Measurements from ENCODE around the gene DMD. TPM values are rescaled to one million over a fixed set of nuclear protein-coding genes. Genes with fewer than 3 reads are reported as not detected.

Gene DMD
- total RNA-seq, 2 experiments from 2014 or later, result 0.20 to 0.47 TPM

GRCh38 chrX:31570658-31571057 lies 1640.7 kb downstream of the DMD start:
- Mint-ChIP-seq H3K36me3 (ENCODE audit: low read depth) (no peaks in the 10 kb centered on the region), H3K9me3 (no peaks in the 10 kb centered on the region), H3K4me3 (no peak overlapping the region), H3K27ac (no peak overlapping the region), H3K4me1 (ENCODE audit: low read depth) (no peaks in the 10 kb centered on the region), H3K27me3 (no peaks in the 10 kb centered on the region)
- DNase-seq (no peak), ATAC-seq (ENCODE audit: poor library complexity) (no peak)
- no peaks in the 10 kb centered on the region for H3K36me3 ChIP-seq (ENCODE audit: insufficient read depth, low read length)
- TF ChIP-seq CTCF (IDR thresholded peaks at IDR 0.05), result no peak
- H3K4me1 ChIP-seq (ENCODE audit: insufficient read depth, low read length), result no peaks in the 10 kb centered on the region
- H3K4me3 ChIP-seq (ENCODE audit: low read length), result no peak overlapping the region
- intact Hi-C loops (cut with DNase I, micrococcal nuclease), result no loop called here
- ChIA-PET CTCF (no interaction called here), POLR2A (no interaction called here)
- H3K27ac ChIP-seq (ENCODE audit: low read depth in 1 of 2, low read length in 2 of 2), result no peak overlapping the region
- no peaks in the 10 kb centered on the region for H3K27me3 ChIP-seq (ENCODE audit: control insufficient read depth in 1 of 2, insufficient read depth in 2 of 2, low read length in 2 of 2)
- H3K9me3 ChIP-seq (ENCODE audit: control insufficient read depth in 1 of 2, insufficient read depth in 1 of 2, low read length in 2 of 2), result no peaks in the 10 kb centered on the region

- no peak for ATAC-seq (ENCODE audit: poor library complexity)
- Histone ChIP-seq H3K4me1 (ENCODE audit: insufficient read depth, low read length) (no peaks in the 10 kb centered on the region), H3K9me3 (ENCODE audit: control insufficient read depth in 1 of 2, insufficient read depth in 1 of 2, low read length in 2 of 2) (no peaks in the 10 kb centered on the region), H3K36me3 (ENCODE audit: insufficient read depth, low read length) (no peaks in the 10 kb centered on the region), H3K27me3 (ENCODE audit: control insufficient read depth in 1 of 2, insufficient read depth in 2 of 2, low read length in 2 of 2) (no peaks in the 10 kb centered on the region), H3K4me3 (ENCODE audit: low read length) (no peak overlapping the region), H3K27ac (ENCODE audit: low read depth in 1 of 2, low read length in 2 of 2) (no peak overlapping the region)
- DNase-seq, result no peak
- CTCF ChIA-PET, result no interaction called here
- POLR2A ChIA-PET, result no interaction called here
- Mint-ChIP-seq H3K4me1 (ENCODE audit: low read depth) (no peaks in the 10 kb centered on the region), H3K4me3 (no peak overlapping the region), H3K27me3 (no peaks in the 10 kb centered on the region), H3K27ac (no peak overlapping the region), H3K9me3 (no peaks in the 10 kb centered on the region), H3K36me3 (ENCODE audit: low read depth) (no peaks in the 10 kb centered on the region)
- no peak for TF ChIP-seq CTCF (IDR thresholded peaks at IDR 0.05)
- intact Hi-C loops (cut with DNase I, micrococcal nuclease), result loop anchor here in 1 of 2 experiments (10.0 kb wide), 1 partner anchor 59 kb away; no protein-coding TSS in a partner anchor
Observed at GRCh38 chrX:31563792-31564191, 1647.6 kb downstream of the DMD start.

- Histone ChIP-seq H3K27me3 (ENCODE audit: control insufficient read depth in 1 of 2, insufficient read depth in 2 of 2, low read length in 2 of 2) (no peaks in the 10 kb centered on the region), H3K9me3 (ENCODE audit: control insufficient read depth in 1 of 2, insufficient read depth in 1 of 2, low read length in 2 of 2) (no peaks in the 10 kb centered on the region), H3K36me3 (ENCODE audit: insufficient read depth, low read length) (no peaks in the 10 kb centered on the region), H3K4me1 (ENCODE audit: insufficient read depth, low read length) (no peaks in the 10 kb centered on the region), H3K4me3 (ENCODE audit: low read length) (no peak overlapping the region), H3K27ac (ENCODE audit: low read depth in 1 of 2, low read length in 2 of 2) (no peak overlapping the region)
- H3K36me3 Mint-ChIP-seq (ENCODE audit: low read depth), result no peaks in the 10 kb centered on the region
- DNase-seq, result no peak
- no peak for ATAC-seq (ENCODE audit: poor library complexity)
- H3K27me3 Mint-ChIP-seq, result no peaks in the 10 kb centered on the region
- ChIA-PET CTCF (no interaction called here), POLR2A (no interaction called here)
- H3K27ac Mint-ChIP-seq, result no peak overlapping the region
- H3K4me1 Mint-ChIP-seq (ENCODE audit: low read depth), result no peaks in the 10 kb centered on the region
- no peak for TF ChIP-seq CTCF (IDR thresholded peaks at IDR 0.05)
- H3K4me3 Mint-ChIP-seq, result no peak overlapping the region
- H3K9me3 Mint-ChIP-seq, result no peaks in the 10 kb centered on the region
- intact Hi-C loops (cut with DNase I, micrococcal nuclease), result no loop called here
Observed at GRCh38 chrX:31555506-31555905, 1655.8 kb downstream of the DMD start.

All from CD4-positive, alpha-beta T cell (primary cell).